Stimulated activated CD4-positive, alpha-beta T cell treated with anti-CD3 and anti-CD28 coated beads, Interleukin-2, amount 100 ng/mL, for 48 hours (primary cell): ENCODE measurements around the gene RET.

Experiments
- DNase-seq, 2 donors: peaks; one replicate each; pipeline ENCODE4 v3.0.0-alpha.2; 2020

RET gene

GRCh38 chr10:43122826-43123225 is 46.0 kb downstream of the RET start:
- DNase-seq: no peak

- DNase-seq: no peak
Measured at GRCh38 chr10:43123361-43124093, 46.7 kb downstream of the RET start.

GRCh38 chr10:43124094-43124521 is 47.2 kb downstream of the RET start:
- DNase-seq: no peak

GRCh38 chr10:43124574-43125273 is 47.9 kb downstream of the RET start:
- no peak for DNase-seq

- DNase-seq: no peak
Measured at GRCh38 chr10:43125274-43125845, 48.5 kb downstream of the RET start.

- DNase-seq: no peak
Measured at GRCh38 chr10:43125881-43126731, 49.2 kb downstream of the RET start.

- DNase-seq: no peak
Measured at GRCh38 chr10:43126759-43127424, 50.0 kb downstream of the RET start.

- no peak for DNase-seq
Measured at GRCh38 chr10:43127442-43127841, 50.6 kb downstream of the RET start.

GRCh38 chr10:43128331-43128730 is 51.5 kb downstream of the RET start:
- DNase-seq: no peak

GRCh38 chr10:43128958-43129706 is 52.3 kb downstream of the RET start:
- no peak for DNase-seq

GRCh38 chr10:43130770-43131171 is 53.9 kb downstream of the RET start:
- no peak for DNase-seq

GRCh38 chr10:43131256-43131655 is 54.4 kb downstream of the RET start:
- no peak for DNase-seq

- no peak for DNase-seq
Measured at GRCh38 chr10:43131906-43132305, 55.0 kb downstream of the RET start.

GRCh38 chr10:43132867-43133787 is 56.3 kb downstream of the RET start:
- DNase-seq: no peak

GRCh38 chr10:43134126-43134905 is 57.4 kb downstream of the RET start:
- DNase-seq: no peak

GRCh38 chr10:43135064-43135463 is 58.2 kb downstream of the RET start:
- DNase-seq: no peak

GRCh38 chr10:43135656-43136055 is 58.8 kb downstream of the RET start:
- no peak for DNase-seq

- DNase-seq: no peak
Measured at GRCh38 chr10:43136432-43136831, 59.6 kb downstream of the RET start.

GRCh38 chr10:43136995-43137716 is 60.3 kb downstream of the RET start:
- no peak for DNase-seq
